Forelimb muscle (tissue), 1 donor: Measurements from ENCODE around the gene WWC1. TPM values are rescaled to one million over a fixed set of nuclear protein-coding genes. Genes with fewer than 3 reads are reported as not detected.
"Not testable (repeated sequence)": the region's sequence is repeated elsewhere in the genome, so short reads cannot be mapped to it uniquely, and the experiment has no call there.

ENCODE experiments used
- DNase-seq: peaks from one replicate; pipeline ENCODE4 v3.0.0-alpha.2; 2013; ENCODE audit warnings: low read depth
- polyA plus RNA-seq: library from polyadenylated mRNA; unstranded; fragments of 120-200 nt; gene quantifications from one replicate; pipeline ENCODE4 v1.2.1, GENCODE V29; 2013; ENCODE audit not compliant: insufficient read length

Gene WWC1
- polyA plus RNA-seq, 1 donor: 0.35 TPM

- no peak for DNase-seq
Observed at GRCh38 chr5:168308976-168309598, 17.6 kb downstream of the WWC1 start.

- DNase-seq: not testable (repeated sequence)
Observed at GRCh38 chr5:168310541-168310940, 19.1 kb downstream of the WWC1 start.

GRCh38 chr5:168311061-168311566 is 19.7 kb downstream of the WWC1 start:
- DNase-seq: no peak

- no peak for DNase-seq
Observed at GRCh38 chr5:168312606-168313295, 21.3 kb downstream of the WWC1 start.

- DNase-seq: no peak
Observed at GRCh38 chr5:168313596-168314204, 22.3 kb downstream of the WWC1 start.

GRCh38 chr5:168314735-168315411 is 23.4 kb downstream of the WWC1 start:
- DNase-seq: no peak

GRCh38 chr5:168315416-168316138 is 24.1 kb downstream of the WWC1 start:
- no peak for DNase-seq

- DNase-seq: no peak
Observed at GRCh38 chr5:168316139-168316578, 24.7 kb downstream of the WWC1 start.

GRCh38 chr5:168317096-168317520 is 25.7 kb downstream of the WWC1 start:
- DNase-seq: no peak

GRCh38 chr5:168317521-168318147 is 26.2 kb downstream of the WWC1 start:
- peak; percentile 20 for DNase-seq

GRCh38 chr5:168318240-168318639 is 26.8 kb downstream of the WWC1 start:
- no peak for DNase-seq

- DNase-seq: no peak
Observed at GRCh38 chr5:168319774-168320173, 28.3 kb downstream of the WWC1 start.

GRCh38 chr5:168320805-168321204 is 29.4 kb downstream of the WWC1 start:
- no peak for DNase-seq

GRCh38 chr5:168324859-168325630 is 33.6 kb downstream of the WWC1 start:
- DNase-seq: no peak

GRCh38 chr5:168327019-168327421 is 35.6 kb downstream of the WWC1 start:
- DNase-seq: no peak

GRCh38 chr5:168327451-168327850 is 36.0 kb downstream of the WWC1 start:
- no peak for DNase-seq

GRCh38 chr5:168327994-168328393 is 36.5 kb downstream of the WWC1 start:
- DNase-seq: no peak

- DNase-seq: no peak
Observed at GRCh38 chr5:168328814-168329213, 37.4 kb downstream of the WWC1 start.

GRCh38 chr5:168329302-168329701 is 37.9 kb downstream of the WWC1 start:
- no peak for DNase-seq

- no peak for DNase-seq
Observed at GRCh38 chr5:168332042-168332441, 40.6 kb downstream of the WWC1 start.
